Activated naive CD8-positive, alpha-beta T cell treated with anti-CD3 and anti-CD28 coated beads, Interleukin-2, amount 10 ng/mL, durations not matched to agents 7 days and 5 days (primary cell): ENCODE data around the gene SLIT3. TPM values are rescaled to one million over a fixed set of nuclear protein-coding genes. Genes with fewer than 3 reads are reported as not detected.

Experiments used
- ATAC-seq: fragments of 150-1000 bp; cut with Tn5 transposase; one replicate; pipeline ENCODE4 v1.10.0; 2021; ENCODE audit warnings: low read depth, moderate library complexity
- POLR2A ChIA-PET: fragments of 350-600 bp; sonication (Branson Sonifier 250); formaldehyde crosslinking; loops from one replicate; lab custom pipeline; 2021; ENCODE audit warnings: antibody characterized with exemption; lab: Charles Lee
- DNase-seq: peaks from one replicate; pipeline ENCODE4 v3.0.0; 2021
- H3K27ac Mint-ChIP-seq: one replicate; pipeline ENCODE4 v1.8.0; 2022; ENCODE audit warnings: mild to moderate bottlenecking, mixed read lengths
- H3K27me3 Mint-ChIP-seq: one replicate; pipeline ENCODE4 v1.8.0; 2022; ENCODE audit warnings: mild to moderate bottlenecking, moderate library complexity, mixed read lengths
- H3K36me3 Mint-ChIP-seq: one replicate; pipeline ENCODE4 v1.8.0; 2021; ENCODE audit warnings: mild to moderate bottlenecking, mixed read lengths
- H3K4me1 Mint-ChIP-seq: one replicate; pipeline ENCODE4 v1.8.0; 2021; ENCODE audit warnings: mixed read lengths
- H3K4me3 Mint-ChIP-seq: one replicate; pipeline ENCODE4 v1.8.0; 2022; ENCODE audit warnings: mild to moderate bottlenecking, moderate library complexity, mixed read lengths
- H3K9me3 Mint-ChIP-seq: one replicate; pipeline ENCODE4 v1.8.0; 2021; ENCODE audit warnings: mixed read lengths
- total RNA-seq, 2 experiments: library from RNA; stranded (reverse); gene quantifications; one replicate each; pipeline ENCODE4 v1.2.3, GENCODE V29; 2021

Gene SLIT3
- total RNA-seq, 2 experiments from 2014 or later = not detected

GRCh38 chr5:168833936-168834335 is 467.0 kb downstream of the SLIT3 start:
- no peaks in the 10 kb centered on the region for H3K27me3 Mint-ChIP-seq
- DNase-seq (no peak), ATAC-seq (no peak)
- peaks cover 3% of the 10 kb centered on the region for H3K9me3 Mint-ChIP-seq
- POLR2A ChIA-PET = no interaction called here
- no peaks in the 10 kb centered on the region for H3K36me3 Mint-ChIP-seq
- H3K27ac Mint-ChIP-seq = no peak overlapping the region
- H3K4me1 Mint-ChIP-seq = peaks cover 21% of the 10 kb centered on the region
- H3K4me3 Mint-ChIP-seq = no peak overlapping the region

GRCh38 chr5:168833383-168833782 is 467.6 kb downstream of the SLIT3 start:
- H3K27me3 Mint-ChIP-seq = no peaks in the 10 kb centered on the region
- H3K27ac Mint-ChIP-seq = no peak overlapping the region
- POLR2A ChIA-PET = no interaction called here

GRCh38 chr5:168832308-168832707 is 468.6 kb downstream of the SLIT3 start:
- POLR2A ChIA-PET = no interaction called here
- DNase-seq (no peak), ATAC-seq (no peak)
- Mint-ChIP-seq H3K4me1 (peaks cover 19% of the 10 kb centered on the region), H3K27ac (no peak overlapping the region), H3K9me3 (peaks cover 3% of the 10 kb centered on the region), H3K27me3 (no peaks in the 10 kb centered on the region), H3K36me3 (no peaks in the 10 kb centered on the region), H3K4me3 (no peak overlapping the region)

More at GRCh38 chr5:168833383-168833782, 467.6 kb downstream of the SLIT3 start:
- Mint-ChIP-seq H3K9me3 (peaks cover 3% of the 10 kb centered on the region), H3K36me3 (no peaks in the 10 kb centered on the region), H3K4me3 (no peak overlapping the region), H3K4me1 (peaks cover 21% of the 10 kb centered on the region)
- no peak for DNase-seq
- no peak for ATAC-seq

- Mint-ChIP-seq H3K4me1 (peaks cover 10% of the 10 kb centered on the region), H3K27ac (no peak overlapping the region), H3K36me3 (no peaks in the 10 kb centered on the region), H3K4me3 (no peak overlapping the region), H3K9me3 (peaks cover 3% of the 10 kb centered on the region), H3K27me3 (no peaks in the 10 kb centered on the region)
- no peak for ATAC-seq
- POLR2A ChIA-PET = no interaction called here
- DNase-seq = no peak
Measured at GRCh38 chr5:168831383-168831782, 469.6 kb downstream of the SLIT3 start.

GRCh38 chr5:168830833-168831232 is 470.1 kb downstream of the SLIT3 start:
- no peaks in the 10 kb centered on the region for H3K36me3 Mint-ChIP-seq
- H3K27ac Mint-ChIP-seq = no peak overlapping the region
- POLR2A ChIA-PET = no interaction called here
- peaks cover 5% of the 10 kb centered on the region for H3K4me1 Mint-ChIP-seq
- ATAC-seq (no peak), DNase-seq (no peak)
- no peaks in the 10 kb centered on the region for H3K27me3 Mint-ChIP-seq
- no peak overlapping the region for H3K4me3 Mint-ChIP-seq
- no peaks in the 10 kb centered on the region for H3K9me3 Mint-ChIP-seq

- Mint-ChIP-seq H3K27ac (no peak overlapping the region), H3K4me3 (no peak overlapping the region), H3K9me3 (no peaks in the 10 kb centered on the region), H3K27me3 (peaks cover 3% of the 10 kb centered on the region), H3K4me1 (peaks cover 4% of the 10 kb centered on the region), H3K36me3 (no peaks in the 10 kb centered on the region)
- DNase-seq = no peak
- POLR2A ChIA-PET = no interaction called here
- no peak for ATAC-seq
Measured at GRCh38 chr5:168829922-168830417, 471.0 kb downstream of the SLIT3 start.

- Mint-ChIP-seq H3K9me3 (no peaks in the 10 kb centered on the region), H3K4me1 (peaks cover 3% of the 10 kb centered on the region), H3K4me3 (no peak overlapping the region), H3K27ac (no peak overlapping the region), H3K27me3 (peaks cover 6% of the 10 kb centered on the region), H3K36me3 (no peaks in the 10 kb centered on the region)
- POLR2A ChIA-PET = no interaction called here
- ATAC-seq = no peak
- DNase-seq = no peak
Measured at GRCh38 chr5:168829044-168829443, 471.9 kb downstream of the SLIT3 start.

- Mint-ChIP-seq H3K9me3 (peaks cover 3% of the 10 kb centered on the region), H3K4me1 (no peaks in the 10 kb centered on the region), H3K27me3 (peaks cover 13% of the 10 kb centered on the region), H3K4me3 (no peak overlapping the region), H3K27ac (no peak overlapping the region), H3K36me3 (no peaks in the 10 kb centered on the region)
- POLR2A ChIA-PET = no interaction called here
- ATAC-seq (no peak), DNase-seq (no peak)
Measured at GRCh38 chr5:168827636-168828035, 473.3 kb downstream of the SLIT3 start.

- no peak for ATAC-seq
- Mint-ChIP-seq H3K27me3 (peaks cover 13% of the 10 kb centered on the region), H3K27ac (no peak overlapping the region), H3K4me1 (no peaks in the 10 kb centered on the region), H3K36me3 (no peaks in the 10 kb centered on the region), H3K9me3 (peaks cover 3% of the 10 kb centered on the region), H3K4me3 (no peak overlapping the region)
- no peak for DNase-seq
- POLR2A ChIA-PET = no interaction called here
Measured at GRCh38 chr5:168826246-168826725, 474.7 kb downstream of the SLIT3 start.

- ATAC-seq (no peak), DNase-seq (no peak)
- H3K36me3 Mint-ChIP-seq = no peaks in the 10 kb centered on the region
- H3K27ac Mint-ChIP-seq = no peak overlapping the region
- POLR2A ChIA-PET = no interaction called here
- no peak overlapping the region for H3K4me3 Mint-ChIP-seq
- H3K9me3 Mint-ChIP-seq = peaks cover 3% of the 10 kb centered on the region
- no peaks in the 10 kb centered on the region for H3K4me1 Mint-ChIP-seq
- peaks cover 22% of the 10 kb centered on the region for H3K27me3 Mint-ChIP-seq
Measured at GRCh38 chr5:168822745-168823281, 478.1 kb downstream of the SLIT3 start.

- Mint-ChIP-seq H3K4me3 (no peak overlapping the region), H3K27ac (no peak overlapping the region), H3K4me1 (no peaks in the 10 kb centered on the region), H3K27me3 (peaks cover 22% of the 10 kb centered on the region), H3K9me3 (peaks cover 3% of the 10 kb centered on the region), H3K36me3 (no peaks in the 10 kb centered on the region)
- POLR2A ChIA-PET = no interaction called here
- ATAC-seq = no peak
- no peak for DNase-seq
Measured at GRCh38 chr5:168822248-168822744, 478.6 kb downstream of the SLIT3 start.

GRCh38 chr5:168820874-168821273 is 480.1 kb downstream of the SLIT3 start:
- POLR2A ChIA-PET = no interaction called here
- H3K36me3 Mint-ChIP-seq = no peaks in the 10 kb centered on the region
- no peak for DNase-seq
- H3K4me3 Mint-ChIP-seq = no peak overlapping the region
- no peak for ATAC-seq
- peaks cover 3% of the 10 kb centered on the region for H3K9me3 Mint-ChIP-seq
- H3K4me1 Mint-ChIP-seq = no peaks in the 10 kb centered on the region
- no peak overlapping the region for H3K27ac Mint-ChIP-seq
- H3K27me3 Mint-ChIP-seq = peaks cover 22% of the 10 kb centered on the region

GRCh38 chr5:168819004-168819621 is 481.8 kb downstream of the SLIT3 start:
- Mint-ChIP-seq H3K4me3 (no peak overlapping the region), H3K9me3 (peaks cover 3% of the 10 kb centered on the region), H3K4me1 (no peaks in the 10 kb centered on the region), H3K36me3 (no peaks in the 10 kb centered on the region), H3K27me3 (peaks cover 20% of the 10 kb centered on the region), H3K27ac (no peak overlapping the region)
- POLR2A ChIA-PET = no interaction called here
- DNase-seq (no peak), ATAC-seq (no peak)

- no peak overlapping the region for H3K27ac Mint-ChIP-seq
- POLR2A ChIA-PET = no interaction called here
- no peak for DNase-seq
- H3K4me1 Mint-ChIP-seq = no peaks in the 10 kb centered on the region
- H3K9me3 Mint-ChIP-seq = peaks cover 3% of the 10 kb centered on the region
- no peak overlapping the region for H3K4me3 Mint-ChIP-seq
- H3K27me3 Mint-ChIP-seq = peaks cover 16% of the 10 kb centered on the region
- no peak for ATAC-seq
- no peaks in the 10 kb centered on the region for H3K36me3 Mint-ChIP-seq
Measured at GRCh38 chr5:168818558-168818957, 482.4 kb downstream of the SLIT3 start.
